C4-2B (cell line): ENCODE results near the gene ZDHHC20.

ENCODE experiments used
- CTCF ChIP-seq: fragments of 450-650 bp; conservative IDR thresholded peaks from 2 replicates; pipeline ENCODE4 v1.5.1; 2017; ENCODE audit warnings: mild to moderate bottlenecking
- ZFX ChIP-seq: fragments of 450-650 bp; IDR thresholded peaks from 2 replicates; pipeline ENCODE4 v1.6.1; 2017

- peak; percentile 94 for TF ChIP-seq CTCF
- no peak for TF ChIP-seq ZFX
Observed at GRCh38 chr13:21478881-21479808, 20.0 kb upstream of the ZDHHC20 start.
